Measurements from ENCODE around the gene KRTAP4-2.
"Not testable (repeated sequence)": the region's sequence is repeated elsewhere in the genome, so short reads cannot be mapped to it uniquely, and the experiment has no call there.

The KRTAP4-2 gene

DNA sequence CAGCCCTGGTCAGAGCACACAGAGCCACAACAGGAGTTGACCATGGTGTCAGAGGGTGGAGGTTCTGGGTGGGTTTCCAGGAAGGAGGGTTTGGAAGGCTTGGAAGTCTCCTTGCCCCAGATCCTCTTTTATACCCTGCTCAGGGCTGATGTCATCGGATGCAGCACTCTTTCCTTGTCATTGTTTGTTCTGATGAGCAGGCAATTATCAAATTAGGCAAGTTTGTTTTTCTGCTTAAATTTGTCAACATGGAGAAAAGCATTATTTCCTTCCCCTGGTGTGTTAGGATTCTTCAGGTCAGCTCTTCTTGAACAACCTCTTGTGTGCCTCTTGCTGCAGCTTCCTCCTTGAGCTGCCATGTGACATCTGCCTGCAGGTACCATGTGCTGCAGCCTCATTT is 17.4 kb downstream of the KRTAP4-2 start, which contains the start of gene KRTAP4-4:
TSS of gene KRTAP4-4 (minus strand) at position 101 of the 400 bp plus-strand sequence. CDS start at position 44, 57 bp downstream.
- DNase-seq (ENCODE audit: low read depth) = no peak

DNA sequence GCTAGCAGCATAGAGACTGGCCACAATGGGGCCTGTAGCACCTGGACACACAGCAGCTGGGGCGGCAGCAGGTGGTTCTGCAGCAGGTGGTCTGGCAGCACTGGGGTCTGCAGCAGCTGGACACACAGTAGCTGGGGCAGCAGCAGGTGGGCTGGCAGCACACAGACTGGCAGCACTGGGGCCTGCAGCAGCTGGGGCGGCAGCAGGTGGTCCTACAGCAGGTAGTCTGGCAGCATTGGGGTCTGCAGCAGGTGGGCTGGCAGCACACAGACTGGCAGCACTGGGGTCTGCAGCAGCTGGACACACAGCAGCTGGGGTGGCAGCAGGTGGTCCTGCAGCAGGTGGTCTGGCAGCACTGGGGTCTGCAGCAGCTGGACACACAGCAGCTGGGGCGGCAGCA is 17.8 kb downstream of the KRTAP4-2 start:
- DNase-seq (ENCODE audit: low read depth) = not testable (repeated sequence)

DNA sequence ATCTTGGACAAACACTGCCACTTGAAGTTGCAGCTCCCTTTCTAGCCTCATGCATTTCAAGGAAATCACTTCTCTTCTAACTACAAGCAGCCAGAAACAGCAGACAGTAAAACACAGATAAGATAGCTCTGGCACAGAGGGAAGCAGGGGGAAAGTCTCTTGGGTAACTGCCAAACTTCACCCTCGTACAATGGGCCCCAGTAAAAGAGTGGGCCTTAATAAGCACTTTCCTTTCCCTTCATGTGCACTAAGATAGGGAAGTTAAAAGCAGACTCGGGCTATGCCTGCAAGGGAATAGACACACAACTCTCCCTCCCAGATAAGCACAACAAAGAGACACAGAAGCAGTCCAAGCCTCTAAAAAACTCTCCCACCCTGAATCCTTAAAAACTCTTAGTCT is 24.2 kb downstream of the KRTAP4-2 start:
- DNase-seq (ENCODE audit: low read depth) = no peak

DNA sequence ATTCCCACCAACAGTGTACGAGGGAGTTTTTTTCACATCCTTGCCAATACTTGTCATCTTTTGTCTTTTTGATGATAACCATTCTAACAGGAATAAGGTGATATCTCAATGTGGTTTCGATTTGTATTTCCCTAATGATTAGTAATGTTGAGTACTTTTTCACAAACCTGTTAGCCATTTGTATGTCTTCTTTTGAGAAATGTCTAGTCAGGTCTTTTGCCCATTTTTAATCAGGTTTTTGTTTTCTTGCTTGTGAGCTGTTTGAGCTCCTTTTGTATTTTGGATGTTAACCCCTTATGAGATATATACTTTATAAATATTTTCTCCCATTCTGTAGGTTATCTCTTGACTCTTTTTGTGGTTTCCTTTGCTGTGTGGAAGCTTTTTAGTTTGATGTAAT is 26.5 kb downstream of the KRTAP4-2 start:
- no peak for DNase-seq (ENCODE audit: low read depth)

DNA sequence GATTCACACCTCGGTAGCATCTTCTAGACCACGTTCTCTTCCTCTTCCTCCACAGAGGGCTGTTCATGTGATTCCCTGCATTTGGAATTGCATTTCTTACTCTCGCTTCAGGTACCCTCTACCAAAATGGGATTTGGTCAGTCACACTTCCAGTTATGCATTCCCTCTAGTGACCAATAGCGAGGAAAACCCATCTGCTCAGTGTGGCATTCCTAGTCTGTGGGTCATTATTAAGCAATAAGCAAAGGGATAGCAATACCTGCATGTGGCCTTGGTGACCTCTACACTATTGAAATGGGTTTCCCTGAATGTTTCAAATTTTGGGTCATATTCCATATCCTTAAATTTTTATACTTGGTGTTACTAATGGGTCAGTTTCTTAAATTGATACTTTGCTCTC is 28.0 kb downstream of the KRTAP4-2 start:
- no peak for DNase-seq (ENCODE audit: low read depth)

DNA sequence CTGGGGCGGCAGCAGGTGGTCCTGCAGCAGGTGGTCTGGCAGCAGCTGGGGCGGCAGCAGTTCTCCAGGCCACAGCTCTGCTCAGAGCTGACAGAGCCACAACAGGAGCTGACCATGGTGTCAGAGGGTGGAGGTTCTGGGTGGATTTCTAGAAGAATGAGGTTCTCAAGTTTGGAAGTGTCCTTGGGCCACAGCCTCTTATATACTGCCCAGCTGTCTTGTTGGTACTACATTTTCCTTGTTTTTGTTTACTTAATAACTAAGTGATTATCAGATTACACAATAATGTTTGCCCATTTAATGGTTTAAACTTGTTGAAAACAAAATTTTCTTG is 28.4 kb downstream of the KRTAP4-2 start, which contains the start of gene KRTAP4-5:
TSS of gene KRTAP4-5 (minus strand) at position 174 of the 334 bp plus-strand sequence. CDS start at position 116, 58 bp downstream.
- DNase-seq (ENCODE audit: low read depth) = no peak

DNA sequence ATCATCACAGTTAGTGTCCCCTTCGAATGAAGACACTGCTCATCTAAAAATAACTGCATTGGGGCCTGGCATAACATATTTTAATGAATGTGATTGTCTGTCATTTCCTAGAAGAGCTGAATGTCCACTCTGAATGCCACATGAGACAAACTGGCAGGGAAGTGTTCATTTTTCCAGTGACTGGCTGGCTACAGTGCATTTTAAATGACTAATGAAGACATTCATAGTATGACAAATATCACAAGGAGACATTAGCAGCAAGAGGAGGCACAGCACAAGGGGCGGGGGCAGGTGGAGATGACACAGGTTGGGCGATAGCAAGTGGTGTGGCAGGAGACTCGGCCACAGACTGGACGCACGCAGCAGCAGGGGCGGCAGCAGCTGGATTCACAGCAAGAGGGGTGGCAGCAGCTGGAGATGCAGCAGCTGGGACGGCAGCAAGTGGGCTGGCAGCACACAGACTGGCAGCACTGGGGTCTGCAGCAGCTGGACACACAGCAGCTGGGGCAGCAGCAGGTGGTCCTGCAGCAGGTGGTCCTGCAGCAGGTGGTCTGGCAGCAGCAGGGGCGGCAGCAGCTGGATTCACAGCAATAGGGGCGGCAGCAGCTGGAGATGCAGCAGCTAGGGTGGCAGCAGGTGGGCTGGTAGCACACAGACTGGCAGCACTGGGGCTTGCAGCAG is 28.9 kb downstream of the KRTAP4-2 start:
- DNase-seq (ENCODE audit: low read depth) = not testable (repeated sequence)

DNA sequence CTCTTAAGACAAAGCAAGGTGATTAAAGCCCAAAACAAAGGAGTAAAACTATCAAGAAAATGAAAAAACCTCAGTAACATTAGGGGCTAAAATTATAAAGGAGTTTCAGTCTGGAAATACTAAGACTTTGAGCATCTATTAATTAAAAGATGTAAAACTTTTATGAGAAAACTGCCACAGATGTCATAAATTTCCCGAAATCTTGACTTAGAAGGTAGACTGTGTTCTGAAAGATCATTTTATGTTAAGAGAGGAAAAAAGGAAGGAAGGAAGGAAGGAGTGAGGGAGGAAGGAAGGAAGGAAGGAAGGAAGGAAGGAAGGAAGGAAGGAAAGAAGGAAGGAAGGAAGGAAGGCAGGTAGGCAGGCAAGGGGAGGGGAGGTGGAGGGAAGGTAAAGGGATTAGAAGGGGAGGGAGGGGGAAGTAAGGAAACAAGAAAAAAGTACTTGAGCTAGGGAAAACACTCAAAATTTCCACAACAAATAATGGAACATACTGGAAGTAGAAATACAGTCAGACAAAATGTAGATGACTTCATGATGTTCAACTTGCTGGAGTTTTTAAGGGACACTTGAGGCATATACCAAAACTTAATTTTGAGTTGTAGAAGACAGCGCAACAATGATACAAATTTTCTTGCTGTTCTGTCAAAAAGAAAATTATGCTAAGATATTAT is 30.4 kb downstream of the KRTAP4-2 start:
- DNase-seq (ENCODE audit: low read depth) = no peak

DNA sequence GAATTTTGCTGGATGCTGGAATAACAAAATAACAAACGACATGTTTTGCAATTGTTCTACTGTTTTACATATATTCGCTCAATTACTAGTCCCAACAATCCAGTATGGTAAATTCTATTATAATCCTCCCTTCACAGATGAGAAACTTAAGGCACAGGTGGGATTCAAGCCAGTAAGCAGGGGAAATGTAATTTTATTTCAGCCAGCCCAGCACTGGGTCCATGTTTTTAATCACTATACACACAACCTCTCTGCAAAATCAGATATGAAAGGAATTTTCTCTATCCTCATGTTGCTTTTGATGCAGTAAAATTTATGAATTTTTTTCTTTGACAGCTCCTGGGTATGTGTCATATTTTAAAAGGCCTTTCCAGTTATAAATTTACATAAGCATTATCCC is 32.8 kb downstream of the KRTAP4-2 start:
- DNase-seq (ENCODE audit: low read depth) = no peak

DNA sequence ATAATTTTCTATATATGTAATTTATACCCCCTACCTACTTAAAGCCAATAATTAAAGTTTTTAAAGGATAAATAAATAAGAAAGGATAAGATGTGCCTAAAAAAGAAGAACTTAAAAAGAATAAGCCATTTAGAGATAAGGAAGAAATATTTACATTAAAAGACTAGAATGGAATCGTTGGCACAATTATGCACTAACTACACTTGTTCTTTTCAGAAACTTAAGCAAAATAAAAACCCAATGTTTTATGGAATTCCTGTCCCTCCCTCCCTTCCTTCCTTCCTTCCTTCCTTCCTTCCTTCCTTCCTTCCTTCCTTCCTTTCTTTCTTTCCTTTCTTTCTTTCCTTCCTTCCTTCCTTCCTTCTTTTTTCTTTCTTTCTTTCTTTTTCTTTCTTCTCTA is 33.2 kb downstream of the KRTAP4-2 start:
- DNase-seq (ENCODE audit: low read depth) = no peak

DNA sequence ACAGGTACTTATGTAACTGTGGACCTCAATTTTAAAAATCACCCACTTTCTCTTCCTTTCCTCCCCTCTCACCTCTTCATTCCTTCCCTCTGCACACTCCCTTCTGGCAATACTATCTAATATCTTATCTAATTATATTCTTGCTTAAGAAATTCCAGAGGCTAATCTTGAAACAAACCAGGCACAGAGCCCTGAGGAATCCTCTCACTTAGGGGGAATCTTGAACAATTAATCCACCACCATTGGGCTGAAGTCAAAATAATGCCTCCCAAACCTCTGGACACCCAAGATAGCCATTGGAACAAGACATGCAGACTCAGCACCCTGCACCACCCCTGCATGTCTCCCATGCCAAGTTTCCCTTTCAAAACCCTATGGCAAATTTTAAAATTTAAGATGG is 36.7 kb downstream of the KRTAP4-2 start:
- no peak for DNase-seq (ENCODE audit: low read depth)

DNA sequence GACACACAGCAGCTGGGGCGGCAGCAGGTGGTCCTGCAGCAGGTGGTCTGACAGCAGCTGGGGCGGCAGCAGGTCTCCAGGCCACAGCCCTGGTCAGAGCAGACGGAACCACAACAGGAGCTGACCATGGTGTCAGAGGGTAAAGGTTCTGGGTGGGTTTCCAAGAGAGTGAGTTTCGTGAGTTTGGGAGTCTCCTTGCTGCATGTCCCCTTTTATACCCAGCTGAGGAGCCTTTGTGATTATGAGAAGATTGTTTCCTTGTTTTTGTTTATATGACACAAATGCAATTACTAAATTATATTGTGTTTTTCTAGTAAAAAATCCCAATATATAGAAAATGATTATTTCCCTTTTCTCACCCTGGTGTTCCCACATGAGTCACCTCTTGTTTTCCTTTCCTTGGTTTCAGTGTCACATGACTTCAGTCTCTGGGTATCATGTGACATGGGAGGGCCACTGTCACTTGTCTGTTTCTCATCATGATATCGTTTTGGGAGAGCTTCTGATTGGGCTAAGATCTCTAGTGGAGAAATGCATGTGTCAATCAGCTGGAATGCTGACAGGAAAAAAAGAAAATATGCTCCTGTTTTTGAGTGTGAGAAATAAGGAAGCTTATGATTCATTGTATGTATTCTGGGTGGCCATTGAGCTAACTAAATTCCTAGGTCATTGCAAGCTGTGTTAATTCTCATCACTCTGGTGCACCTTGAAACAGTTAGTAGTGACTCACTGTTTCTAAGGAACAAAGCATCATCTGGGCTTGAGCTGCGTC is 37.5 kb downstream of the KRTAP4-2 start, which contains the start of gene KRTAP4-6:
TSS of gene KRTAP4-6 (minus strand) at position 185 of the 772 bp plus-strand sequence. CDS start at position 128, 57 bp downstream.
- no peak for DNase-seq (ENCODE audit: low read depth)

DNA sequence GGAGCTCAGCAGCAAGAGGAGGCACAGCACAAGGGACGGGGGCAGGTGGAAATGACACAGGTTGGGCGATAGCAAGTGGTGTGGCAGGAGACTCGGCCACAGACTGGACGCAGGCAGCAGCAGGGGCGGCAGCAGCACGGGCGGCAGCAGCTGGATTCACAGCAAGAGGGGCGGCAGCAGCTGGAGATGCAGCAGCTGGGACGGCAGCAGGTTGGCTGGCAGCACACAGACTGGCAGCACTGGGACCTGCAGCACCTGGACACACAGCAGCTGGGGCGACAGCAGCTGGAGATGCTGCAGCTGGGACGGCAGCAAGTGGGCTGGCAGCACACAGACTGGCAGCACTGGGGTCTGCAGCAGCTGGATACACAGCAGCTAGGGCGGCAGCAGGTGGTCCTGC is 38.2 kb downstream of the KRTAP4-2 start:
- not testable (repeated sequence) for DNase-seq (ENCODE audit: low read depth)

DNA sequence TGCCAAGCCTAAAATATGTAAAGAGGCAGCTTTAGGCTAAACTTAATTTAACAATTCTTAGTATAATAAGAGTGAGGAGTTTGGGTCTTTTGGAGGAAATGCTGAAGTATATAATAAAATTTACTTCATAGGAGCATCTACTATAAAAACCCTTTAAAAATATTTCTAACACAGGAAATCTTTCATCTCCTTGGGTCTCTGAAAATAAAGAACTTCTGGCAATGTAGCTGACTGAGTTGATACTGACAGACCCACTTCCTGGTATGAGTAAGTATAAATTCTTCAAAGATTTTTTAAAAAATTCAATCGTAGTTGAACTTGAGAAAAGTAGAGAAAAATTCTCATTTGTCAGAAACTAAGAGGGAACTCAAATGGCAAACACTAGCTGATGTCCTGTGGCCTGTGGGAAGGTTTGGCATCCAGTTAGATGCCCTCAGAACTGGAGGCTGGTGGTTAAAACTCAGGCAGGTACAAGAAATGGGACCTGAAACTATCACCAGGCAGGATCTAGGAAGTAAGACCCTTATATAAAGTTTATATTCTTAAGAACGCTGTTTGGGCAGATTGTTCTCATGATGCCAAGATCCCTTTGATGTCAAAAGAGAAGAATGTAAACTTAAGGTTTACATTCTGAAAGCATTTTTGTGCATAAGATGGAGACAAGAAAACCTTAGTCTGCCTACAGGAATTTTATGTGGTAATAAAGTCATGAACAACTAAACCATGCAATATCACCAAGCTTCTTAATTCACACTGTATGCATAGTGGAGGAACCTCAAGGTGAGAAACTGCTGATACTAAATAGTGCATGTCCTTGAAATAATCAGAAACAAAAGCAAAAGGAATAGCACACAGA is 43.9 kb downstream of the KRTAP4-2 start:
- no peak for DNase-seq (ENCODE audit: low read depth)

DNA sequence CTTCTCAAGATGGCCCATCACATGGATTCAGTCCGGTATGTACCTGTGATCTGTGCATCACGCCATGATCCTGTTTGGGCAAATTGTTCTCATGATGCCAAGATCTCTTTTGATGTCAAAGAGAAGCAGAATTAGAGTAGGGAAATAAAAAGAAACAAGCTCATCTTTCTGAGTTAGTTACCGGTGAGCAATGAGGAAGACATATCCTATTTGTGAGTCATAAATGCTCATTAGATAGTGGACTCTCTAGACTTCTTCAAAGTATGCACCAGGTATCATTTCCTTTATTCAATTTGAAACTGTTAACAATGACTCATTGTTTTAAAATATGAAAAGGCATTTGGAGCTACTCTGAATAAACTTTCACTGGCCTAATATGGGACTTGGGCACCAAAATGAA is 46.0 kb downstream of the KRTAP4-2 start:
- no peak for DNase-seq (ENCODE audit: low read depth)

Data from T-helper 22 cell (primary cell).